HCT116 (cell line): ENCODE results near the gene C19orf25.

ENCODE experiments used
- EGR1 ChIP-seq: IDR thresholded peaks from 2 replicates; pipeline ENCODE4 v1.6.1; 2012; ENCODE audit warnings: low read depth
- EZH2 ChIP-seq: fragments of 200-600 bp; sonication (generic); IDR thresholded peaks from 2 replicates; pipeline ENCODE4 v1.6.1; 2017; ENCODE audit warnings: antibody characterized with exemption, mixed run types
- POLR2AphosphoS5 ChIP-seq: IDR thresholded peaks from 2 replicates; pipeline ENCODE4 v1.6.1; 2011; ENCODE audit warnings: mild to moderate bottlenecking, low read depth, low read length, moderate library complexity
- SP1 ChIP-seq: IDR thresholded peaks from 2 replicates; pipeline ENCODE4 v1.6.1; 2012; ENCODE audit warnings: low read depth
- ZFX ChIP-seq: fragments of 450-650 bp; IDR thresholded peaks from 2 replicates; pipeline ENCODE4 v1.6.1; 2017
- TF ChIP-seq, protein P1 (sequence below), 3 experiments: fragments of 200-600 bp in 1 of 3; sonication (generic) in 1 of 3; IDR thresholded peaks in 2 of 3; conservative IDR thresholded peaks in 1 of 3; 2 replicates each; pipeline ENCODE4 v1.5.1; 2012 to 2017; ENCODE audit warnings: low read depth in 2 of 3, low read length in 2 of 3, antibody characterized with exemption in 1 of 3, borderline replicate concordance in 1 of 3, control low read depth in 1 of 3, mild to moderate bottlenecking in 1 of 3, mixed read lengths in 1 of 3, mixed run types in 1 of 3, moderate library complexity in 1 of 3; ENCODE audit not compliant: insufficient read depth in 1 of 3

DNA sequence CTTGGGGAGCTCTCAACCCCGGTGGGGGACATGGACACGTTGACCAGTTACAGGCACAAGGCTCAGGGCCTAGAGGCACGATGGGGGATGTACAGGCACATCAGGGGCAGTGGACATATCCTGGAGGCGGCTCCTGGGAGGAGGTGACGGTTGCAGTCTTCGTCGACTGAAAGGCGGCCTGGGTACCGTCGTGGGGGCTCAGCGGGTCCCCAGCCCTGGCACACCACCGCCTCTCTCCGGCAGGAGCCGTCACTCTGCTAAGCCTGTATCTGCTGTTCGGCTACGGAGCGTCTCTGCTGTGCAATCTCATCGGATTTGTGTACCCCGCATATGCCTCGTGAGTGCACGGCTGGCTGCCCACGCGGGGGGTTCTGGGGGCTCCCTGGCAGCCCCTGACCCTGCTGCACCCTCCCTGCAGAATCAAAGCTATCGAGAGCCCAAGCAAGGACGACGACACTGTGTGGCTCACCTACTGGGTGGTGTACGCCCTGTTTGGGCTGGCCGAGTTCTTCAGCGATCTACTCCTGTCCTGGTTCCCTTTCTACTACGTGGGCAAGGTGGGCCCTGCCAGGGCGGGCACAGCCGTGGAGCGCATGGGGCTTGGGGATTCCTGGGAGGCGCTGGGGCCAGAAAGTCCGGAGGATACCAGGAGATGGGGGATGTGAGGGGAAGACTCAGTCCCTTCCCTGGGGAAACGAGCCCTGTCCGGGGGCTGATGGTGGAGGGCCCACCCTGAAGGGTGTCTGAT is 16.2 kb upstream of the C19orf25 start:
- TF ChIP-seq SP1 = no peak
- no peak for TF ChIP-seq EGR1
- no peak for TF ChIP-seq EZH2
- TF ChIP-seq ZFX = no peak
- TF ChIP-seq, protein P1, sequence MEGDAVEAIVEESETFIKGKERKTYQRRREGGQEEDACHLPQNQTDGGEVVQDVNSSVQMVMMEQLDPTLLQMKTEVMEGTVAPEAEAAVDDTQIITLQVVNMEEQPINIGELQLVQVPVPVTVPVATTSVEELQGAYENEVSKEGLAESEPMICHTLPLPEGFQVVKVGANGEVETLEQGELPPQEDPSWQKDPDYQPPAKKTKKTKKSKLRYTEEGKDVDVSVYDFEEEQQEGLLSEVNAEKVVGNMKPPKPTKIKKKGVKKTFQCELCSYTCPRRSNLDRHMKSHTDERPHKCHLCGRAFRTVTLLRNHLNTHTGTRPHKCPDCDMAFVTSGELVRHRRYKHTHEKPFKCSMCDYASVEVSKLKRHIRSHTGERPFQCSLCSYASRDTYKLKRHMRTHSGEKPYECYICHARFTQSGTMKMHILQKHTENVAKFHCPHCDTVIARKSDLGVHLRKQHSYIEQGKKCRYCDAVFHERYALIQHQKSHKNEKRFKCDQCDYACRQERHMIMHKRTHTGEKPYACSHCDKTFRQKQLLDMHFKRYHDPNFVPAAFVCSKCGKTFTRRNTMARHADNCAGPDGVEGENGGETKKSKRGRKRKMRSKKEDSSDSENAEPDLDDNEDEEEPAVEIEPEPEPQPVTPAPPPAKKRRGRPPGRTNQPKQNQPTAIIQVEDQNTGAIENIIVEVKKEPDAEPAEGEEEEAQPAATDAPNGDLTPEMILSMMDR (IDR thresholded peaks at IDR 0.05 in 2 of 3, conservative IDR thresholded peaks at IDR 0.05 in 1 of 3; ENCODE audit: borderline replicate concordance in 1 of 3, insufficient read depth in 1 of 3, low read depth in 2 of 3, low read length in 2 of 3) = no peak
- TF ChIP-seq POLR2AphosphoS5 = no peak
